Tibial nerve (tissue), 4 donors: ENCODE measurements around the gene ZNF35.

ENCODE experiments used
- EP300 ChIP-seq, 2 donors: sonication (generic); formaldehyde crosslinking; IDR thresholded peaks; one replicate each; pipeline ENCODE4 v1.6.1; 2017; ENCODE audit warnings: antibody characterized with exemption in 2 of 2, mild to moderate bottlenecking in 1 of 2
- POLR2A ChIP-seq, 2 donors: fragments of 450-650 bp; IDR thresholded peaks; one replicate each; pipeline ENCODE4 v1.6.1; 2017; ENCODE audit warnings: antibody characterized with exemption in 2 of 2, mild to moderate bottlenecking in 2 of 2, moderate library complexity in 2 of 2
- TF ChIP-seq, protein P1 (sequence below), 5 experiments: fragments of 200-600 bp in 3 of 5; fragments of 450-650 bp in 2 of 5; sonication (generic) in 3 of 5; IDR thresholded peaks; one replicate each; pipeline ENCODE4 v1.5.1; 2016 to 2019; ENCODE audit warnings: antibody characterized with exemption in 5 of 5, mild to moderate bottlenecking in 3 of 5, moderate library complexity in 2 of 5

GRCh38 chr3:44647771-44648170 is 761 bp upstream of the ZNF35 start:
- TF ChIP-seq POLR2A (IDR thresholded peaks at IDR 0.05) (no peak), EP300 (IDR thresholded peaks at IDR 0.05) (no peak)
- TF ChIP-seq, protein P1, sequence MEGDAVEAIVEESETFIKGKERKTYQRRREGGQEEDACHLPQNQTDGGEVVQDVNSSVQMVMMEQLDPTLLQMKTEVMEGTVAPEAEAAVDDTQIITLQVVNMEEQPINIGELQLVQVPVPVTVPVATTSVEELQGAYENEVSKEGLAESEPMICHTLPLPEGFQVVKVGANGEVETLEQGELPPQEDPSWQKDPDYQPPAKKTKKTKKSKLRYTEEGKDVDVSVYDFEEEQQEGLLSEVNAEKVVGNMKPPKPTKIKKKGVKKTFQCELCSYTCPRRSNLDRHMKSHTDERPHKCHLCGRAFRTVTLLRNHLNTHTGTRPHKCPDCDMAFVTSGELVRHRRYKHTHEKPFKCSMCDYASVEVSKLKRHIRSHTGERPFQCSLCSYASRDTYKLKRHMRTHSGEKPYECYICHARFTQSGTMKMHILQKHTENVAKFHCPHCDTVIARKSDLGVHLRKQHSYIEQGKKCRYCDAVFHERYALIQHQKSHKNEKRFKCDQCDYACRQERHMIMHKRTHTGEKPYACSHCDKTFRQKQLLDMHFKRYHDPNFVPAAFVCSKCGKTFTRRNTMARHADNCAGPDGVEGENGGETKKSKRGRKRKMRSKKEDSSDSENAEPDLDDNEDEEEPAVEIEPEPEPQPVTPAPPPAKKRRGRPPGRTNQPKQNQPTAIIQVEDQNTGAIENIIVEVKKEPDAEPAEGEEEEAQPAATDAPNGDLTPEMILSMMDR (IDR thresholded peaks at IDR 0.05): no peak
